Natural killer cell treated with Interleukin-12 subunit alpha and Interleukin-12 subunit beta and Interleukin-15 and Interleukin-18, amount 100 ng/mL, for 72 hours (primary cell): ENCODE data around the gene LMNA. TPM values are rescaled to one million over a fixed set of nuclear protein-coding genes. Genes with fewer than 3 reads are reported as not detected.
"Not testable (repeated sequence)": the region's sequence is repeated elsewhere in the genome, so short reads cannot be mapped to it uniquely, and the experiment has no call there.

Experiments
- ATAC-seq, 2 donors: fragments of 150-1000 bp; cut with Tn5 transposase in 1 of 2; sonication (Bioruptor Pico), chemical (Tn5 transposase) in 1 of 2; 2 replicates each; pipeline ENCODE4 v1.10.0; 2021
- DNase-seq: peaks from one replicate; pipeline ENCODE4 v3.0.0; 2022; ENCODE audit warnings: low spot score
- H3K27ac Mint-ChIP-seq, 2 donors: 1 replicate in 1 of 2; 2 replicates in 1 of 2; pipeline ENCODE4 v1.8.0; 2022; ENCODE audit warnings: mixed read lengths in 2 of 2, mild to moderate bottlenecking in 1 of 2, moderate library complexity in 1 of 2
- H3K27me3 Mint-ChIP-seq, 2 donors: 1 replicate in 1 of 2; 2 replicates in 1 of 2; pipeline ENCODE4 v1.8.0; 2022; ENCODE audit warnings: mixed read lengths in 2 of 2
- H3K36me3 Mint-ChIP-seq: one replicate; pipeline ENCODE4 v1.8.0; 2022; ENCODE audit warnings: mixed read lengths
- H3K4me1 Mint-ChIP-seq, 2 donors: 1 replicate in 1 of 2; 2 replicates in 1 of 2; pipeline ENCODE4 v1.8.0; 2022; ENCODE audit warnings: low read depth in 2 of 2, mixed read lengths in 2 of 2, mild to moderate bottlenecking in 1 of 2
- H3K4me3 Mint-ChIP-seq: one replicate; pipeline ENCODE4 v1.8.0; 2022; ENCODE audit warnings: mixed read lengths
- H3K9me3 Mint-ChIP-seq: 2 replicates; pipeline ENCODE4 v1.8.0; 2022; ENCODE audit warnings: mixed read lengths
- total RNA-seq, 2 donors: library from RNA; stranded (reverse); gene quantifications; one replicate each; pipeline ENCODE4 v1.2.3, GENCODE V29; 2022

The LMNA gene
- total RNA-seq, 2 donors from 2014 or later = 21.4 to 67.6 TPM

DNA sequence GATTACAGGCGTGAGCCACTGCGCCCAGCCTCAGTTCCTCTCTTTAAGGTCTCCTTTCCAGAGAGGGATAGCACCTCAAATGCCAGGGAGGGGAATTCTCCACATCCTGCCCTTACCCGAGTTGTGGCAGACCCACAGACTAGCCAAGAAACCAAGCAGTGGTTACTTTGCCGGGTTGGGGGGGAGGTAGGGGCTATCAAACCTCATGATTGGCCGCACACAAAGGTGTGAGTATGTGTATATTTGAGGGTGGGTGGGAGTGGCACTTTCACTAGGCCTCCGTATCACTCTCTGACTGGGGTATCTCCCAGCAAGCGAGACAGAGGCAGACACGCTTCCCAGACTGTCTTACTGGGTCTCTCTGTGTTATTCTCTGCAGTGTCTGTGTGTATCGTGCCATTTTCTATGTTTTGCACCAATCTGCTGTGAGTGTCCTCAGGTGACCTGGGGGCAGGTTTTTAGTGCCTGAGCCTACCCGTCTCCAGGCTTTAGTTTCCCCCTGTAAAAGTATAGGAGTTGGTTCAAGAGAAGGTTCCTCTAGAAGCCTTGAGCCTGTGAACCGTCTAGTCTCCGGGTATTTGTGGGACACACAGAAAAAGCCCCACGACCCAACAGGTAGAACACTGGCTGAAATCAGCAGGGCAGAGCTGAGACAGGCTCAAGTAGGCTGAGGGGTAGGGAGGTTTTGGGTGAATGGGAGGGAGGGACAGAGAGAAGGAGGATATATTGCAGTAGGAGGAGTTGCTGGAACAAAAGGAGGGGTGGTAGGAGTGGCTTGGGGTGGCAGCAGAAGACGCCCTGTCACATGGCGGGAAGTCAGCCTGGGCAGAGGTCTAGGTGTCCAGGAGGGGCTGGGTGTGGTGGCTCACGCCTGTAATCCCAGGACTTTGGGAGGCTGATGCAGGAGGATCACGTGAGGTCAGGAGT is 10.3 kb downstream of the LMNA start:
- peaks cover 0 to 3% of the 10 kb centered on the region in 2 donors for H3K27me3 Mint-ChIP-seq
- peak overlapping the region; percentile 36 for H3K4me3 Mint-ChIP-seq
- H3K27ac Mint-ChIP-seq = peak overlapping the region; percentile 40 to 73
- ATAC-seq (peak in 1 of 2 donors; percentile 12), DNase-seq (peak; percentile 67)
- H3K36me3 Mint-ChIP-seq = no peaks in the 10 kb centered on the region
- peaks cover 36 to 56% of the 10 kb centered on the region in 2 donors for H3K4me1 Mint-ChIP-seq
- H3K9me3 Mint-ChIP-seq = no peaks in the 10 kb centered on the region

DNA sequence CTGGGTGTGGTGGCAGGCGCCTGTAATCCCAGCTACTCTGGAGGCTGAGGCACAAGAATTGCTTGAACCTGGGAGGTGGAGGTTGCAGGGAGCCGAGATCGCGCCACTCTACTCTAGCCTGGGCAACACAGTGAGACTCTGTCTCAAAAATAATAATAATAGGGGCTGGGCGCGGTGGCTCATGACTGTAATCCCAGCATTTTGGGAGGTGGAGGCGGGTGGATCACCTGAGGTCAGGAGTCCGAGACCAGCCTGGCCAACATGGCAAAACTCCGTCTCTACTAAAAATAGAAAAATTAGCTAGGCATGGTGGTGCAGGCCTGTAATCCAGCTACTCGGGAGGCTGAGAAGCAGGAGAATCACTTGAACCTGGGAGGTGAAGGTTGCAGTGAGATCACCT is 11.0 kb downstream of the LMNA start:
- H3K27me3 Mint-ChIP-seq = not testable (repeated sequence)

DNA sequence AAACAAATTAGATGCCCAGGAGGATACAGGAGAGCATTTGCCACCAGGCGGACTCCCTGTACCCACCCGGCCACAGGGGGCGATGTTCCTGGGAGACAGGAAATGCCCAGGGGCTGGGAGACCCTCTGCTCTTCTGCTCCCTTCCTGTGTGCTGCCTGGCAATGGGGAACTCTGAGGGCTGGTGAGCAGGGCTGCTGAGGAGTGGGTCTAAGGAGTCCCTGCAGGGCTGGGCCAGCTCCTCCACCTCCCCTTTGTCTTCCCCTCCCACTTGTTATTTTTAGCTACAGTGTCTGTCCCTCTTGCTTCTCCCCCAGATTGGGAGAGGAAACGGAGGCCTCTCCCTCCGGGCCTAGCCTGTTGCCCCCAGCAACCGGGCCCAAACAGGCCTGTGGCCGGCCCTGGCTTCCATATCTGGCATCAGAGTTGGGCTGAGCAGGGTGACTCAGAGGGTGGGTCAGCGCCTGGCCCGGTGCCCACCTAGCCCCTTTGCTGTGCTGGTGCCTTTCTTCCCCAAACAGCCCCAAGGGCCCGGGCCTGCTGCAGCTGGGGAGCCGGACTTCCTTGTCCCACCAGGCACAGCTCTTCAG is 11.6 kb downstream of the LMNA start:
- Mint-ChIP-seq H3K4me1 (peaks cover 38 to 61% of the 10 kb centered on the region in 2 donors), H3K27me3 (peaks cover 0 to 3% of the 10 kb centered on the region in 2 donors), H3K9me3 (no peaks in the 10 kb centered on the region), H3K4me3 (peak overlapping the region; percentile 48), H3K36me3 (no peaks in the 10 kb centered on the region), H3K27ac (peak overlapping the region in 1 of 2 donors; percentile 74)
- DNase-seq (peak; percentile 67), ATAC-seq (peak; percentile 52 to 63)

More for the DNA sequence above, 11.0 kb downstream of the LMNA start:
- peaks cover 38 to 61% of the 10 kb centered on the region in 2 donors for H3K4me1 Mint-ChIP-seq
- not testable (repeated sequence) for DNase-seq, H3K36me3 Mint-ChIP-seq, H3K9me3 Mint-ChIP-seq, ATAC-seq
- H3K27ac Mint-ChIP-seq = peak overlapping the region; percentile 40 to 73
- peak overlapping the region; percentile 36 for H3K4me3 Mint-ChIP-seq

DNA sequence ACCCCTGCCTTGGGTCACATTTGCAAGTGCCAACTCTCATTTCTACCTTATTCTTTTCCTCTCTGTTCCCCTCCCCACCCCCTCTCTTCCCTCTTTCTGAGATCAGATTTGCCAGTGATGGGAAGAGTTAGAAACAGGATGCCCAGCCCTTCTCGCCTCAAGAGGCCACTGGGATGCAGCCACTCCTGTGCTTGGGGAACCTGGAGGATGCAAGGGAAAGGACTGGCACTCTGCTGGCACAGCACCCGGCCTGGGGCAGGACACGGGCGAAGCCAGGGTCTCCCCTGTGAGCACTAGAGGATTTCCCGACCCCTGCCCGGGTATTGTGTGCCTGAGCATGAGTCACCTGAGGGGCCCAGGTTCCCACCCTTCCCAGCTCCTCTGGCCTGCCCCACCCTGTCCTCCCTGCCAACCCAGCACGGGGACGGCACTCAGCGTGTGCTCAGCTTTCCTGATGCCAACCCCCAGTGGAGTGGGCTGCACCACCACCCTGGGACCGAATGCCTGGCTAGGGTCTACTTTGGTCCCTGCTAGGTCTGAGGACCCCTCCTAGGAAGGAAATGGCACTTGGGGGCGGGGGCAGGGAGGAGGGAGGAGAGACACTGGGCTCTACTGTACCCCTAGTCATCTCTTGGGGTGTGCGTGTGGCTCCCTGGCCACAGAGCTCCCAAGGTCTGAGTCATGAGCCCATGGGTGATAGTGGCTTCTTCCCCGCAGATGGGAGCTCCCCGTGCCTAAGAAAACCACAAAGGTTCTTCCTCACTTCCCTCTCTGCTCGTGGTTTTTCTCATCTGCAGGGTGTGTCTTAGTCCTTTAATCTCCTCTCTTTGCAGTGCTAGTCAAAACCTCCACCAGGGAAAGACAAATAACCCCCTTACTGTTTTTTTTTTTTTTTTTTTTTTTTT is 12.4 kb downstream of the LMNA start:
- peaks cover 38 to 61% of the 10 kb centered on the region in 2 donors for H3K4me1 Mint-ChIP-seq
- H3K27me3 Mint-ChIP-seq = peaks cover 0 to 3% of the 10 kb centered on the region in 2 donors
- H3K9me3 Mint-ChIP-seq = no peaks in the 10 kb centered on the region
- ATAC-seq = peak; percentile 94 to 96
- DNase-seq = peak; percentile 89
- H3K4me3 Mint-ChIP-seq = peak overlapping the region; percentile 74
- peak overlapping the region; percentile 57 to 74 for H3K27ac Mint-ChIP-seq
- no peaks in the 10 kb centered on the region for H3K36me3 Mint-ChIP-seq

DNA sequence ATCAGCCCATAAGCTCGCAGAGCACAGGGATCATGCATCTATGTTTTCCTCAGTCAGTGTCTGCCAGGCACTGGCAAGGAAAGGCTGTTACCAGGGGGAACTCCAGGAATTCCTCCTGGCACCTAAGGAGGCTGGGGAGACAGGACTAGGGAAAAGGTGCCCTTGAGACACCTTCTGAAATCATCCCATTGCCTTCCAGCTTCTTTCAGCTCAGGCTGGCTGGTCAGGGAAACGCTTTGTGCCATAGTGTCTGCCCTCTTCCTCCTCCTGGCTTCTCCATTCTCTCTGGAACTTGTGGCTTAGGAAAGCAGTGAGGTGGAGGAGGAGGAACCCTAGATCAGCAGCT is 13.8 kb downstream of the LMNA start:
- peaks cover 34 to 61% of the 10 kb centered on the region in 2 donors for H3K4me1 Mint-ChIP-seq
- no peak for DNase-seq
- ATAC-seq = no peak
- no peak overlapping the region for H3K27ac Mint-ChIP-seq
- no peaks in the 10 kb centered on the region for H3K27me3 Mint-ChIP-seq
- no peaks in the 10 kb centered on the region for H3K36me3 Mint-ChIP-seq
- H3K4me3 Mint-ChIP-seq = peak overlapping the region; percentile 22
- no peaks in the 10 kb centered on the region for H3K9me3 Mint-ChIP-seq

DNA sequence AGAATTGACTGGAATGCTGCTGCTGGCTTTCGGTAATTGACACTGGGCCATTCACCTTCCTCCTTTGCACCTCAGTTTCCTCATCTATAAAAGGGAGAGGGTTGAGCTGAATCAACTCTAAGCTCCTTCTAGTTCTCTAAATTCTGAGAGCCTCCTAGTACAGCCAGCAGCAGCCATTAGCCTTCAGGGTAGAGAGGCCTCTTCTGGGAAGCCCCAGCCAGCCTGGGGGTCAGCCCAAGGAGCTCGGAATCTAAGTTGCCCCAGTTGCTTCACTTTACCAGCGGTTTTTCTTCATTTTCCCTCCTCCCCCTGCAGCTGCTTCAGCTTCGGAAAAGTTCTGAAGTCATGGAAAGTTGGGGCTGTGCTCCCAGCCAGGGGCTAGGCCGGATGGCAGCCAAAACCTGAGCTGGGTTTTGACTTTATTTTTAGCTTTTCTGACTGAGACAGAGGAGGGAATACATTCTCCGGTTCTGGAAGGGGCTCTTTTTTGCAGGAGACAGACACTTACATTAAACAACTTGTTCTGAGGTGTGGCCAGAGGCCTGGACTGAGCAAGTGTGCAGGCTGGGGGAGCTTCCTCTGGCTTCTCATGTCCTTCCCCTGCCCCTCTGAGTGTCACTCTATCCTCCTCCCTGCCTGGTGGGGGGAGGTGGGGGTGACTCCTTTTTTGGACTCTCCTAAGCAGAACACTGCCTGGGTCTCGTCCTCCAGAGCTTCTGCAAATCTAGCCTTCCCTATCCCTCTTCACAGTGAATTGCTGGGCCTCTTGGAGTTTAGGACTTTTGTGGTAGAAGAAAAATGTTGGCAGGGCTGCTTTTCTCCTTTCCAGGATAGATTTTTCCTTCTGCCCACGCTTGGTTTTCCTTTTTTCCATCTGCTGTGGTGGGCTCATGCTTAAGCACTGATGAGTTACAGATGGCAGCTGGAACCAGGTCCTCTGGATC is 14.4 kb downstream of the LMNA start:
- peaks cover 28 to 55% of the 10 kb centered on the region in 2 donors for H3K4me1 Mint-ChIP-seq
- H3K36me3 Mint-ChIP-seq = no peaks in the 10 kb centered on the region
- no peaks in the 10 kb centered on the region for H3K9me3 Mint-ChIP-seq
- ATAC-seq (no peak), DNase-seq (no peak)
- no peaks in the 10 kb centered on the region for H3K27me3 Mint-ChIP-seq
- no peak overlapping the region for H3K27ac Mint-ChIP-seq
- peak overlapping the region; percentile 22 for H3K4me3 Mint-ChIP-seq

DNA sequence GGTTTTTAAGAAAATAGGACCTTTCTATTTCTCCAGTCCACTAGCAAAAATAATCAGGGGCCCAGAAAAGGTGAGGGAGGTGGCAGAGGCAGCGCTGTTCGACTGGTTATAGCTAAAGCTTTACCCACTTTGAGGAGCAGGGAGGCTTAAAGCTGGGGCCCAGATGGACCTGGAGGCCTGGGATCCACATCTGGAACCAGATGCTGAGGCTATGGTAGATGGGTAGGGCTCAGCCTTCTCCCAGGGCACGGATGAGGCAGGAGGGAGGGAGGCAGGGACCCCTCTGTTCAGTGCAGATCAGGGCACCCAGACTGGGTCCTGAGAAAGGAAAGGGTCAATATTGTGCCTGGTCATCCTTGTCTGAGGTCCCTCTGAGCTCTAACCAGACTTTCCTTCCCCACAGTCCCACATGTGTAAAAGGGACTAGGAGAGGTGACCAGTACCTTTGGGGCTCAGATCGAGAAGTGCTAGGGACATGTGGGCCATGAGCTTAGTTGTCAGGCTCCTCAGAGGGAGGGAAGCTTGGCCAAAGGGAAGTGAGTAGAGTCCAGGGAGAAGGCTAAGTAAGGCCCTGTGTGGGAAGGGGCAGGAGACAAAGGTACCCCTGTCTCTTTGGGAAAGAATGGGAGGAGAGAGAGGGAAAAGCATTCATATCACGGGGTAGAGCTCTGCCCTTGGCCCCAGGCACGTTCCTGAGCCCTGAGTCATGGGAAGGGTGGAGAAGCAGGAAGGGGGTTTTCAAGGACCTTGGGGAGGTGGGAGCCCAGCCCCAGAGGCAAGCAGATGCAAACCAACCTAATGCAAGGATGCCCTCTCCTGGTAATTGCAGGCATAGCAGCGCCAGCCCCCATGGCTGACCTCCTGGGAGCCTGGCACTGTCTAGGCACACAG is 15.4 kb downstream of the LMNA start:
- Mint-ChIP-seq H3K4me3 (peak overlapping the region; percentile 22), H3K36me3 (no peaks in the 10 kb centered on the region), H3K9me3 (no peaks in the 10 kb centered on the region), H3K4me1 (peaks cover 26 to 46% of the 10 kb centered on the region in 2 donors), H3K27ac (peak overlapping the region in 1 of 2 donors; percentile 48), H3K27me3 (no peaks in the 10 kb centered on the region)
- peak; percentile 67 for DNase-seq
- peak; percentile 28 to 57 for ATAC-seq

DNA sequence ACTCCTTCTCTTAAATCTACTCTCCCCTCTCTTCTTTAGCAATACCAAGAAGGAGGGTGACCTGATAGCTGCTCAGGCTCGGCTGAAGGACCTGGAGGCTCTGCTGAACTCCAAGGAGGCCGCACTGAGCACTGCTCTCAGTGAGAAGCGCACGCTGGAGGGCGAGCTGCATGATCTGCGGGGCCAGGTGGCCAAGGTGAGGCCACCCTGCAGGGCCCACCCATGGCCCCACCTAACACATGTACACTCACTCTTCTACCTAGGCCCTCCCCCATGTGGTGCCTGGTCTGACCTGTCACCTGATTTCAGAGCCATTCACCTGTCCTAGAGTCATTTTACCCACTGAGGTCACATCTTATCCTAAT is 16.0 kb downstream of the LMNA start:
- Mint-ChIP-seq H3K9me3 (no peaks in the 10 kb centered on the region), H3K27me3 (no peaks in the 10 kb centered on the region), H3K4me1 (peaks cover 22 to 41% of the 10 kb centered on the region in 2 donors), H3K27ac (no peak overlapping the region), H3K4me3 (no peak overlapping the region), H3K36me3 (no peaks in the 10 kb centered on the region)
- ATAC-seq (no peak), DNase-seq (no peak)

DNA sequence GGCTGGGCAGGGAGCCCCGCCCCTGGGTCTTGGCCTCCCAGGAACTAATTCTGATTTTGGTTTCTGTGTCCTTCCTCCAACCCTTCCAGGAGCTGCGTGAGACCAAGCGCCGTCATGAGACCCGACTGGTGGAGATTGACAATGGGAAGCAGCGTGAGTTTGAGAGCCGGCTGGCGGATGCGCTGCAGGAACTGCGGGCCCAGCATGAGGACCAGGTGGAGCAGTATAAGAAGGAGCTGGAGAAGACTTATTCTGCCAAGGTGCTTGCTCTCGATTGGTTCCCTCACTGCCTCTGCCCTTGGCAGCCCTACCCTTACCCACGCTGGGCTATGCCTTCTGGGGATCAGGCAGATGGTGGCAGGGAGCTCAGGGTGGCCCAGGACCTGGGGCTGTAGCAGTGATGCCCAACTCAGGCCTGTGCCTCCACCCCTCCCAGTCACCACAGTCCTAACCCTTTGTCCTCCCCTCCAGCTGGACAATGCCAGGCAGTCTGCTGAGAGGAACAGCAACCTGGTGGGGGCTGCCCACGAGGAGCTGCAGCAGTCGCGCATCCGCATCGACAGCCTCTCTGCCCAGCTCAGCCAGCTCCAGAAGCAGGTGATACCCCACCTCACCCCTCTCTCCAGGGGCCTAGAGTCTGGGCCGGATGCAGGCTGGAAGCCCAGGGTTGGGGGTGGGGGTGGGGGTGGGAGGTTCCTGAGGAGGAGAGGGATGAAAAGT is 20.4 kb downstream of the LMNA start:
- Mint-ChIP-seq H3K4me3 (no peak overlapping the region), H3K27me3 (peaks cover 0 to 2% of the 10 kb centered on the region in 2 donors)
- ATAC-seq = no peak

DNA sequence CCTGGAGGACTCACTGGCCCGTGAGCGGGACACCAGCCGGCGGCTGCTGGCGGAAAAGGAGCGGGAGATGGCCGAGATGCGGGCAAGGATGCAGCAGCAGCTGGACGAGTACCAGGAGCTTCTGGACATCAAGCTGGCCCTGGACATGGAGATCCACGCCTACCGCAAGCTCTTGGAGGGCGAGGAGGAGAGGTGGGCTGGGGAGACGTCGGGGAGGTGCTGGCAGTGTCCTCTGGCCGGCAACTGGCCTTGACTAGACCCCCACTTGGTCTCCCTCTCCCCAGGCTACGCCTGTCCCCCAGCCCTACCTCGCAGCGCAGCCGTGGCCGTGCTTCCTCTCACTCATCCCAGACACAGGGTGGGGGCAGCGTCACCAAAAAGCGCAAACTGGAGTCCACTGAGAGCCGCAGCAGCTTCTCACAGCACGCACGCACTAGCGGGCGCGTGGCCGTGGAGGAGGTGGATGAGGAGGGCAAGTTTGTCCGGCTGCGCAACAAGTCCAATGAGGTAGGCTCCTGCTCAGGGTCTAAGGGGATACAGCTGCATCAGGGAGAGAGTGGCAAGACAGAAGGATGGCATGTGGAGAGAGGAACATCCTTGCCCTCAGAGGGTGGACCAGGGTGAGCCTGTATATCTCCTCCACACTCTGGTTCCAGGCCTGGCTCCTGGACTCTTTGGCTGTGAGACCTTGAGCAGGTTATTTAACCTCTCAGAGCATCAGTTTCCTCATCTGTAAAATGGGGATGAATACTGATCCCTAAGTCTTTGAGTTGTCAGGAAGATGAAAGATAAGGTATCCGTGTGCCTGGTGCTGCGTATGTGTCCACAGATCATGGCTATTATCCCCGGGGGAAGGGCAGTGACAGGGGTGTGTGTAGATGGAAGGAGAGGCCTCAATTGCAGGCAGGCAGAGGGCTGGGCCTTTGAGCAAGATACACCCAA is 21.7 kb downstream of the LMNA start:
- ATAC-seq = no peak
- no peak overlapping the region for H3K27ac Mint-ChIP-seq
- H3K9me3 Mint-ChIP-seq = no peaks in the 10 kb centered on the region
- no peak for DNase-seq
- H3K27me3 Mint-ChIP-seq = peaks cover 0 to 2% of the 10 kb centered on the region in 2 donors
- H3K4me3 Mint-ChIP-seq = no peak overlapping the region
- H3K36me3 Mint-ChIP-seq = no peaks in the 10 kb centered on the region
- no peaks in the 10 kb centered on the region for H3K4me1 Mint-ChIP-seq

More for the DNA sequence above, 20.4 kb downstream of the LMNA start:
- H3K4me1 Mint-ChIP-seq = peaks cover 4 to 5% of the 10 kb centered on the region in 2 donors
- H3K27ac Mint-ChIP-seq = no peak overlapping the region
- H3K36me3 Mint-ChIP-seq = no peaks in the 10 kb centered on the region
- no peak for DNase-seq
- no peaks in the 10 kb centered on the region for H3K9me3 Mint-ChIP-seq
